ENCODE results near the gene SKAP1. TPM values are rescaled to one million over a fixed set of nuclear protein-coding genes. Genes with fewer than 3 reads are reported as not detected.

SKAP1 gene
- polyA plus RNA-seq, 1 of the 3 experiments (the other 2 are of a cell fraction), result not detected

- WGBS (ENCODE audit: low lambda C conversion rate), result 12% methylated on average over 3 of the region's 3 CpGs
- Histone ChIP-seq H3K9ac (no peak overlapping the region), H3K79me2 (ENCODE audit: insufficient read depth) (no peaks in the 10 kb centered on the region), H3F3A (replicated peaks; ENCODE audit: insufficient read depth) (no peaks in the 10 kb centered on the region), H3K36me3 (replicated peaks in 1 of 2; ENCODE audit: control insufficient read depth in 1 of 2, insufficient read depth in 2 of 2, low read length in 1 of 2) (no peaks in the 10 kb centered on the region), H2AFZ (ENCODE audit: low read depth) (no peak overlapping the region), H3K27ac (ENCODE audit: low read depth in 2 of 2, low read length in 1 of 2) (no peak overlapping the region), H3K4me3 (ENCODE audit: low read depth in 2 of 2, low read length in 1 of 2) (no peak overlapping the region), H3K4me1 (ENCODE audit: control insufficient read depth in 1 of 2, insufficient read depth in 2 of 2, low read depth in 1 of 2, low read length in 1 of 2) (no peaks in the 10 kb centered on the region), H3K9me2 (no peaks in the 10 kb centered on the region), H3K4me2 (no peak overlapping the region), H3K27me3 (ENCODE audit: insufficient read depth) (peaks cover 65% of the 10 kb centered on the region), H4K20me1 (ENCODE audit: insufficient read depth) (no peaks in the 10 kb centered on the region), H3K9me3 (no peaks in the 10 kb centered on the region)
- ChIA-PET CTCF (interaction anchor here (0.6 to 4.6 kb wide), 7 partner anchors 27 to 1530 kb away, joined by 3 to 25 read pairs (median 4); no protein-coding TSS in a partner anchor), POLR2A (no interaction called here)
- TF ChIP-seq EZH2phosphoT487 (IDR thresholded peaks at IDR 0.05; ENCODE audit: borderline replicate concordance, low read depth), result no peak
- no peak for TF ChIP-seq JUND (IDR thresholded peaks at IDR 0.05)
- no peak for TF ChIP-seq MAX (IDR thresholded peaks at IDR 0.05; ENCODE audit: low read depth)
- no peak for TF ChIP-seq FOSL2 (IDR thresholded peaks at IDR 0.05; ENCODE audit: borderline replicate concordance, low read depth)
- no peak for TF ChIP-seq SMC3 (IDR thresholded peaks at IDR 0.05; ENCODE audit: low read depth, low read length)
- no peak for TF ChIP-seq CTCF (IDR thresholded peaks at IDR 0.05)
- TF ChIP-seq GATA2 (CRISPR knock-in tag; IDR thresholded peaks at IDR 0.05), result no peak
- TF ChIP-seq FOXJ3 (CRISPR knock-in tag; IDR thresholded peaks at IDR 0.05), result no peak
- TF ChIP-seq, protein P1, sequence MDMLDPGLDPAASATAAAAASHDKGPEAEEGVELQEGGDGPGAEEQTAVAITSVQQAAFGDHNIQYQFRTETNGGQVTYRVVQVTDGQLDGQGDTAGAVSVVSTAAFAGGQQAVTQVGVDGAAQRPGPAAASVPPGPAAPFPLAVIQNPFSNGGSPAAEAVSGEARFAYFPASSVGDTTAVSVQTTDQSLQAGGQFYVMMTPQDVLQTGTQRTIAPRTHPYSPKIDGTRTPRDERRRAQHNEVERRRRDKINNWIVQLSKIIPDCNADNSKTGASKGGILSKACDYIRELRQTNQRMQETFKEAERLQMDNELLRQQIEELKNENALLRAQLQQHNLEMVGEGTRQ (IDR thresholded peaks at IDR 0.05; ENCODE audit: borderline replicate concordance, low read depth, low read length), result no peak
- TF ChIP-seq SIN3A (IDR thresholded peaks at IDR 0.05; ENCODE audit: borderline replicate concordance, low read depth, low read length), result no peak
- TF ChIP-seq TAF1 (IDR thresholded peaks at IDR 0.05; ENCODE audit: borderline replicate concordance, low read depth, low read length), result no peak
- no peak for TF ChIP-seq NFIC (IDR thresholded peaks at IDR 0.05; ENCODE audit: borderline replicate concordance)
- TF ChIP-seq YY1 (IDR thresholded peaks at IDR 0.05; ENCODE audit: low read depth), result no peak
- TF ChIP-seq, protein P2, sequence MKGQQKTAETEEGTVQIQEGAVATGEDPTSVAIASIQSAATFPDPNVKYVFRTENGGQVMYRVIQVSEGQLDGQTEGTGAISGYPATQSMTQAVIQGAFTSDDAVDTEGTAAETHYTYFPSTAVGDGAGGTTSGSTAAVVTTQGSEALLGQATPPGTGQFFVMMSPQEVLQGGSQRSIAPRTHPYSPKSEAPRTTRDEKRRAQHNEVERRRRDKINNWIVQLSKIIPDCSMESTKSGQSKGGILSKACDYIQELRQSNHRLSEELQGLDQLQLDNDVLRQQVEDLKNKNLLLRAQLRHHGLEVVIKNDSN (IDR thresholded peaks at IDR 0.05; ENCODE audit: borderline replicate concordance, low read depth), result no peak
- no peak for TF ChIP-seq TEAD4 (IDR thresholded peaks at IDR 0.05; ENCODE audit: borderline replicate concordance, insufficient read depth)
- TF ChIP-seq PBX3 (IDR thresholded peaks at IDR 0.05), result no peak
- no peak for TF ChIP-seq RAD21 (IDR thresholded peaks at IDR 0.05; ENCODE audit: low read length)
- TF ChIP-seq RXRA (IDR thresholded peaks at IDR 0.05; ENCODE audit: borderline replicate concordance, low read depth), result no peak
- TF ChIP-seq ELF1 (IDR thresholded peaks at IDR 0.05), result no peak
- DNase-seq, result no peak
These were observed 51.8 kb downstream of the SKAP1 start for GRCh38 chr17:48378238-48378637.

Data from SK-N-SH (cell line).